Measurements from ENCODE around the gene CATSPERE.

CATSPERE gene

GRCh38 chr1:244614113-244614836 lies 153.2 kb downstream of the CATSPERE start:
- DNase-seq (ENCODE audit: extremely low spot score): no peak
- TF ChIP-seq L3MBTL2 (conservative IDR thresholded peaks at IDR 0.05) (no peak), SUZ12 (IDR thresholded peaks at IDR 0.05) (no peak)
- CTCF ChIA-PET: interaction anchor here (1.2 kb wide), 1 partner anchor 10 kb away, joined by 4 read pairs; no protein-coding TSS in a partner anchor
- POLR2A ChIA-PET: no interaction called here

GRCh38 chr1:244614879-244615278 lies 153.8 kb downstream of the CATSPERE start:
- POLR2A ChIA-PET: no interaction called here
- CTCF ChIA-PET: interaction anchor here (1.2 kb wide), 1 partner anchor 11 kb away, joined by 4 read pairs; no protein-coding TSS in a partner anchor
- no peak for DNase-seq (ENCODE audit: extremely low spot score)
- TF ChIP-seq SP1 (IDR thresholded peaks at IDR 0.05) (no peak), PKNOX1 (IDR thresholded peaks at IDR 0.05) (no peak), BHLHE40 (IDR thresholded peaks at IDR 0.05; ENCODE audit: borderline replicate concordance) (no peak), CTBP1 (IDR thresholded peaks at IDR 0.05; ENCODE audit: borderline replicate concordance) (no peak), TARDBP (IDR thresholded peaks at IDR 0.05) (no peak), ZNF384 (IDR thresholded peaks at IDR 0.05) (no peak), FOXA1 (IDR thresholded peaks at IDR 0.05) (no peak), ELF4 (IDR thresholded peaks at IDR 0.05) (no peak), NFRKB (IDR thresholded peaks at IDR 0.05) (no peak)

GRCh38 chr1:244615301-244615700 lies 154.2 kb downstream of the CATSPERE start:
- DNase-seq (ENCODE audit: extremely low spot score): no peak
- no peak for TF ChIP-seq TARDBP (IDR thresholded peaks at IDR 0.05)
- no peak for TF ChIP-seq PKNOX1 (IDR thresholded peaks at IDR 0.05)
- TF ChIP-seq SP1 (IDR thresholded peaks at IDR 0.05): no peak
- TF ChIP-seq HDGF (IDR thresholded peaks at IDR 0.05; ENCODE audit: borderline replicate concordance): no peak
- no peak for TF ChIP-seq FOXA1 (IDR thresholded peaks at IDR 0.05)
- TF ChIP-seq BHLHE40 (IDR thresholded peaks at IDR 0.05; ENCODE audit: borderline replicate concordance): no peak
- no peak for TF ChIP-seq CTBP1 (IDR thresholded peaks at IDR 0.05; ENCODE audit: borderline replicate concordance)
- no peak for TF ChIP-seq ARNT (IDR thresholded peaks at IDR 0.05)
- TF ChIP-seq FOXM1 (IDR thresholded peaks at IDR 0.05; ENCODE audit: borderline replicate concordance): no peak
- TF ChIP-seq L3MBTL2 (conservative IDR thresholded peaks at IDR 0.05): no peak
- no peak for TF ChIP-seq SUZ12 (IDR thresholded peaks at IDR 0.05)
- TF ChIP-seq FOXK2 (IDR thresholded peaks at IDR 0.05): no peak
- TF ChIP-seq ELF4 (IDR thresholded peaks at IDR 0.05): no peak
- no peak for TF ChIP-seq ZNF384 (IDR thresholded peaks at IDR 0.05)
- no peak for TF ChIP-seq NFRKB (IDR thresholded peaks at IDR 0.05)
- TF ChIP-seq LEF1 (IDR thresholded peaks at IDR 0.05; ENCODE audit: borderline replicate concordance): no peak
- CTCF ChIA-PET: interaction anchor here (1.2 kb wide), 1 partner anchor 11 kb away, joined by 4 read pairs; no protein-coding TSS in a partner anchor
- POLR2A ChIA-PET: no interaction called here

GRCh38 chr1:244626709-244627108 lies 165.6 kb downstream of the CATSPERE start:
- no peak for TF ChIP-seq LEF1 (IDR thresholded peaks at IDR 0.05; ENCODE audit: borderline replicate concordance)
- no peak for TF ChIP-seq NFRKB (IDR thresholded peaks at IDR 0.05)
- CTCF ChIA-PET: no interaction called here
- POLR2A ChIA-PET: no interaction called here
- DNase-seq (ENCODE audit: extremely low spot score): no peak

- no peak for DNase-seq (ENCODE audit: extremely low spot score)
- CTCF ChIA-PET: no interaction called here
- no peak for TF ChIP-seq L3MBTL2 (conservative IDR thresholded peaks at IDR 0.05)
- TF ChIP-seq LEF1 (IDR thresholded peaks at IDR 0.05; ENCODE audit: borderline replicate concordance): no peak
- TF ChIP-seq FOXA1 (IDR thresholded peaks at IDR 0.05): no peak
- TF ChIP-seq BHLHE40 (IDR thresholded peaks at IDR 0.05; ENCODE audit: borderline replicate concordance): no peak
- no peak for TF ChIP-seq FOXK2 (IDR thresholded peaks at IDR 0.05)
- no peak for TF ChIP-seq ARNT (IDR thresholded peaks at IDR 0.05)
- TF ChIP-seq ELF4 (IDR thresholded peaks at IDR 0.05): no peak
- POLR2A ChIA-PET: no interaction called here
Measured at GRCh38 chr1:244628789-244629188, 167.7 kb downstream of the CATSPERE start.

- CTCF ChIA-PET: no interaction called here
- POLR2A ChIA-PET: no interaction called here
- no peak for DNase-seq (ENCODE audit: extremely low spot score)
- TF ChIP-seq FOXA1 (IDR thresholded peaks at IDR 0.05) (no peak), BHLHE40 (IDR thresholded peaks at IDR 0.05; ENCODE audit: borderline replicate concordance) (no peak), CTBP1 (IDR thresholded peaks at IDR 0.05; ENCODE audit: borderline replicate concordance) (no peak), SUZ12 (IDR thresholded peaks at IDR 0.05) (no peak), SP1 (IDR thresholded peaks at IDR 0.05) (no peak), LEF1 (IDR thresholded peaks at IDR 0.05; ENCODE audit: borderline replicate concordance) (no peak), ZNF384 (IDR thresholded peaks at IDR 0.05) (no peak), PKNOX1 (IDR thresholded peaks at IDR 0.05) (no peak), FOXM1 (IDR thresholded peaks at IDR 0.05; ENCODE audit: borderline replicate concordance) (no peak), ELF4 (IDR thresholded peaks at IDR 0.05) (no peak), ARNT (IDR thresholded peaks at IDR 0.05) (no peak), NFRKB (IDR thresholded peaks at IDR 0.05) (no peak), L3MBTL2 (conservative IDR thresholded peaks at IDR 0.05) (no peak), FOXK2 (IDR thresholded peaks at IDR 0.05) (no peak), TARDBP (IDR thresholded peaks at IDR 0.05) (no peak), HDGF (IDR thresholded peaks at IDR 0.05; ENCODE audit: borderline replicate concordance) (no peak)
Measured at GRCh38 chr1:244633140-244633539, 172.1 kb downstream of the CATSPERE start.

Data from HEK293T (cell line).